ENCODE results near the gene ERF.

Gene ERF

GRCh38 chr19:42208612-42209011, 46.3 kb downstream of the ERF start:
- DNase-seq: no peak

- DNase-seq: no peak
Measured at GRCh38 chr19:42207767-42208271, 47.1 kb downstream of the ERF start.

GRCh38 chr19:42206871-42207755, 47.8 kb downstream of the ERF start:
- DNase-seq: no peak

- DNase-seq: no peak
Measured at GRCh38 chr19:42204664-42205063, 50.3 kb downstream of the ERF start.

GRCh38 chr19:42203700-42204099, 51.2 kb downstream of the ERF start:
- DNase-seq: no peak

GRCh38 chr19:42202290-42202880, 52.5 kb downstream of the ERF start:
- no peak for DNase-seq

- DNase-seq: no peak
Measured at GRCh38 chr19:42201489-42202289, 53.2 kb downstream of the ERF start.

GRCh38 chr19:42200116-42200715, 54.7 kb downstream of the ERF start:
- no peak for DNase-seq

GRCh38 chr19:42199440-42200115, 55.4 kb downstream of the ERF start:
- no peak for DNase-seq

GRCh38 chr19:42198676-42199439, 56.1 kb downstream of the ERF start:
- no peak for DNase-seq
